Measurements from ENCODE around the gene PCNX2. TPM values are rescaled to one million over a fixed set of nuclear protein-coding genes. Genes with fewer than 3 reads are reported as not detected.

Gene PCNX2
- total RNA-seq, 2 experiments from 2014 or later, result 17.7 to 18.6 TPM

- POLR2A ChIA-PET, result no interaction called here
- ATAC-seq (no peak), DNase-seq (no peak)
- Mint-ChIP-seq H3K4me1 (ENCODE audit: low read depth) (peaks cover 20% of the 10 kb centered on the region), H3K27ac (no peak overlapping the region), H3K4me3 (no peak overlapping the region), H3K36me3 (ENCODE audit: low read depth) (peaks cover 12% of the 10 kb centered on the region), H3K9me3 (ENCODE audit: insufficient read depth) (no peaks in the 10 kb centered on the region), H3K27me3 (ENCODE audit: low read depth) (no peaks in the 10 kb centered on the region)
- CTCF ChIA-PET, result no interaction called here
Measured at GRCh38 chr1:233279971-233280370, 15.6 kb downstream of the PCNX2 start.

GRCh38 chr1:233278631-233279030 is 16.9 kb downstream of the PCNX2 start:
- peaks cover 28% of the 10 kb centered on the region for H3K4me1 Mint-ChIP-seq (ENCODE audit: low read depth)
- ATAC-seq (no peak), DNase-seq (no peak)
- no peaks in the 10 kb centered on the region for H3K9me3 Mint-ChIP-seq (ENCODE audit: insufficient read depth)
- no peaks in the 10 kb centered on the region for H3K27me3 Mint-ChIP-seq (ENCODE audit: low read depth)
- CTCF ChIA-PET, result no interaction called here
- POLR2A ChIA-PET, result no interaction called here
- no peak overlapping the region for H3K27ac Mint-ChIP-seq
- H3K36me3 Mint-ChIP-seq (ENCODE audit: low read depth), result peaks cover 12% of the 10 kb centered on the region
- no peak overlapping the region for H3K4me3 Mint-ChIP-seq

GRCh38 chr1:233277637-233278606 is 17.6 kb downstream of the PCNX2 start:
- CTCF ChIA-PET, result no interaction called here
- Mint-ChIP-seq H3K36me3 (ENCODE audit: low read depth) (peaks cover 13% of the 10 kb centered on the region), H3K9me3 (ENCODE audit: insufficient read depth) (no peaks in the 10 kb centered on the region), H3K4me1 (ENCODE audit: low read depth) (peaks cover 28% of the 10 kb centered on the region), H3K4me3 (no peak overlapping the region), H3K27ac (no peak overlapping the region), H3K27me3 (ENCODE audit: low read depth) (no peaks in the 10 kb centered on the region)
- no peak for ATAC-seq
- DNase-seq, result no peak
- POLR2A ChIA-PET, result no interaction called here

GRCh38 chr1:233269656-233270055 is 25.9 kb downstream of the PCNX2 start:
- DNase-seq (no peak), ATAC-seq (no peak)
- ChIA-PET POLR2A (no interaction called here), CTCF (no interaction called here)
- Mint-ChIP-seq H3K27ac (no peak overlapping the region), H3K4me1 (ENCODE audit: low read depth) (peaks cover 9% of the 10 kb centered on the region), H3K9me3 (ENCODE audit: insufficient read depth) (no peaks in the 10 kb centered on the region), H3K27me3 (ENCODE audit: low read depth) (no peaks in the 10 kb centered on the region), H3K4me3 (no peak overlapping the region), H3K36me3 (ENCODE audit: low read depth) (peaks cover 20% of the 10 kb centered on the region)

- H3K27me3 Mint-ChIP-seq (ENCODE audit: low read depth), result no peaks in the 10 kb centered on the region
- no peak for DNase-seq
- no peak overlapping the region for H3K4me3 Mint-ChIP-seq
- no peaks in the 10 kb centered on the region for H3K9me3 Mint-ChIP-seq (ENCODE audit: insufficient read depth)
- H3K4me1 Mint-ChIP-seq (ENCODE audit: low read depth), result peaks cover 5% of the 10 kb centered on the region
- H3K27ac Mint-ChIP-seq, result no peak overlapping the region
- no peak for ATAC-seq
- ChIA-PET POLR2A (no interaction called here), CTCF (no interaction called here)
- peaks cover 22% of the 10 kb centered on the region for H3K36me3 Mint-ChIP-seq (ENCODE audit: low read depth)
Measured at GRCh38 chr1:233268389-233269022, 27.0 kb downstream of the PCNX2 start.

- Mint-ChIP-seq H3K4me3 (no peak overlapping the region), H3K4me1 (ENCODE audit: low read depth) (peaks cover 17% of the 10 kb centered on the region), H3K9me3 (ENCODE audit: insufficient read depth) (no peaks in the 10 kb centered on the region), H3K36me3 (ENCODE audit: low read depth) (peaks cover 27% of the 10 kb centered on the region), H3K27me3 (ENCODE audit: low read depth) (no peaks in the 10 kb centered on the region), H3K27ac (no peak overlapping the region)
- DNase-seq, result no peak
- ATAC-seq, result no peak
- ChIA-PET CTCF (no interaction called here), POLR2A (interaction anchor here (0.7 kb wide), 1 partner anchor 29 kb away, joined by 3 read pairs; no protein-coding TSS in a partner anchor)
Measured at GRCh38 chr1:233261695-233262094, 33.8 kb downstream of the PCNX2 start.

- ChIA-PET CTCF (no interaction called here), POLR2A (interaction anchor here (0.7 kb wide), 1 partner anchor 29 kb away, joined by 3 read pairs; no protein-coding TSS in a partner anchor)
- no peaks in the 10 kb centered on the region for H3K9me3 Mint-ChIP-seq (ENCODE audit: insufficient read depth)
- ATAC-seq (no peak), DNase-seq (no peak)
- no peak overlapping the region for H3K27ac Mint-ChIP-seq
- no peaks in the 10 kb centered on the region for H3K27me3 Mint-ChIP-seq (ENCODE audit: low read depth)
- H3K4me3 Mint-ChIP-seq, result no peak overlapping the region
- peaks cover 17% of the 10 kb centered on the region for H3K4me1 Mint-ChIP-seq (ENCODE audit: low read depth)
- H3K36me3 Mint-ChIP-seq (ENCODE audit: low read depth), result peaks cover 28% of the 10 kb centered on the region
Measured at GRCh38 chr1:233261206-233261605, 34.3 kb downstream of the PCNX2 start.

- no peaks in the 10 kb centered on the region for H3K9me3 Mint-ChIP-seq (ENCODE audit: insufficient read depth)
- POLR2A ChIA-PET, result no interaction called here
- no peaks in the 10 kb centered on the region for H3K27me3 Mint-ChIP-seq (ENCODE audit: low read depth)
- CTCF ChIA-PET, result no interaction called here
- no peak overlapping the region for H3K4me3 Mint-ChIP-seq
- no peak overlapping the region for H3K27ac Mint-ChIP-seq
- peaks cover 26% of the 10 kb centered on the region for H3K36me3 Mint-ChIP-seq (ENCODE audit: low read depth)
- H3K4me1 Mint-ChIP-seq (ENCODE audit: low read depth), result peaks cover 17% of the 10 kb centered on the region
- no peak for DNase-seq
- no peak for ATAC-seq
Measured at GRCh38 chr1:233257786-233258185, 37.7 kb downstream of the PCNX2 start.

GRCh38 chr1:233256789-233257188 is 38.7 kb downstream of the PCNX2 start:
- H3K4me3 Mint-ChIP-seq, result no peak overlapping the region
- CTCF ChIA-PET, result no interaction called here
- DNase-seq (no peak), ATAC-seq (no peak)
- H3K36me3 Mint-ChIP-seq (ENCODE audit: low read depth), result peaks cover 26% of the 10 kb centered on the region
- POLR2A ChIA-PET, result no interaction called here
- H3K4me1 Mint-ChIP-seq (ENCODE audit: low read depth), result peaks cover 14% of the 10 kb centered on the region
- H3K27me3 Mint-ChIP-seq (ENCODE audit: low read depth), result no peaks in the 10 kb centered on the region
- H3K9me3 Mint-ChIP-seq (ENCODE audit: insufficient read depth), result no peaks in the 10 kb centered on the region
- H3K27ac Mint-ChIP-seq, result no peak overlapping the region

GRCh38 chr1:233256191-233256590 is 39.3 kb downstream of the PCNX2 start:
- Mint-ChIP-seq H3K9me3 (ENCODE audit: insufficient read depth) (no peaks in the 10 kb centered on the region), H3K36me3 (ENCODE audit: low read depth) (peaks cover 29% of the 10 kb centered on the region), H3K4me3 (no peak overlapping the region), H3K27ac (no peak overlapping the region), H3K27me3 (ENCODE audit: low read depth) (no peaks in the 10 kb centered on the region), H3K4me1 (ENCODE audit: low read depth) (peaks cover 8% of the 10 kb centered on the region)
- CTCF ChIA-PET, result interaction anchor here (1.1 kb wide), 1 partner anchor 49 kb away, joined by 3 read pairs; no protein-coding TSS in a partner anchor
- POLR2A ChIA-PET, result no interaction called here
- DNase-seq (no peak), ATAC-seq (no peak)

GRCh38 chr1:233255145-233255544 is 40.4 kb downstream of the PCNX2 start:
- Mint-ChIP-seq H3K27me3 (ENCODE audit: low read depth) (no peaks in the 10 kb centered on the region), H3K4me1 (ENCODE audit: low read depth) (peaks cover 8% of the 10 kb centered on the region), H3K27ac (no peak overlapping the region), H3K4me3 (no peak overlapping the region), H3K36me3 (ENCODE audit: low read depth) (peaks cover 32% of the 10 kb centered on the region), H3K9me3 (ENCODE audit: insufficient read depth) (no peaks in the 10 kb centered on the region)
- POLR2A ChIA-PET, result no interaction called here
- ATAC-seq (no peak), DNase-seq (no peak)
- CTCF ChIA-PET, result interaction anchor here (1.1 kb wide), 1 partner anchor 50 kb away, joined by 3 read pairs; no protein-coding TSS in a partner anchor

GRCh38 chr1:233253832-233254331 is 41.6 kb downstream of the PCNX2 start:
- no peak overlapping the region for H3K4me3 Mint-ChIP-seq
- POLR2A ChIA-PET, result interaction anchor here (0.6 kb wide), 1 partner anchor 1788 kb away, joined by 3 read pairs; no protein-coding TSS in a partner anchor
- DNase-seq, result no peak
- H3K4me1 Mint-ChIP-seq (ENCODE audit: low read depth), result peaks cover 3% of the 10 kb centered on the region
- no peak overlapping the region for H3K27ac Mint-ChIP-seq
- no peak for ATAC-seq
- H3K36me3 Mint-ChIP-seq (ENCODE audit: low read depth), result peaks cover 31% of the 10 kb centered on the region
- no peaks in the 10 kb centered on the region for H3K27me3 Mint-ChIP-seq (ENCODE audit: low read depth)
- CTCF ChIA-PET, result no interaction called here
- H3K9me3 Mint-ChIP-seq (ENCODE audit: insufficient read depth), result no peaks in the 10 kb centered on the region

All from activated CD8-positive, alpha-beta T cell treated with anti-CD3 and anti-CD28 coated beads, Interleukin-2, amount 10 ng/mL, durations not matched to agents 7 days and 5 days (primary cell).